Activated CD8-positive, alpha-beta memory T cell treated with anti-CD3 and anti-CD28 coated beads for 4 hours (primary cell): ENCODE measurements around the gene ABCA9.

Experiments
- DNase-seq, 2 donors: peaks; one replicate each; pipeline ENCODE4 v3.0.0-alpha.2; 2020; ENCODE audit warnings: low read depth in 2 of 2

The ABCA9 gene

DNA sequence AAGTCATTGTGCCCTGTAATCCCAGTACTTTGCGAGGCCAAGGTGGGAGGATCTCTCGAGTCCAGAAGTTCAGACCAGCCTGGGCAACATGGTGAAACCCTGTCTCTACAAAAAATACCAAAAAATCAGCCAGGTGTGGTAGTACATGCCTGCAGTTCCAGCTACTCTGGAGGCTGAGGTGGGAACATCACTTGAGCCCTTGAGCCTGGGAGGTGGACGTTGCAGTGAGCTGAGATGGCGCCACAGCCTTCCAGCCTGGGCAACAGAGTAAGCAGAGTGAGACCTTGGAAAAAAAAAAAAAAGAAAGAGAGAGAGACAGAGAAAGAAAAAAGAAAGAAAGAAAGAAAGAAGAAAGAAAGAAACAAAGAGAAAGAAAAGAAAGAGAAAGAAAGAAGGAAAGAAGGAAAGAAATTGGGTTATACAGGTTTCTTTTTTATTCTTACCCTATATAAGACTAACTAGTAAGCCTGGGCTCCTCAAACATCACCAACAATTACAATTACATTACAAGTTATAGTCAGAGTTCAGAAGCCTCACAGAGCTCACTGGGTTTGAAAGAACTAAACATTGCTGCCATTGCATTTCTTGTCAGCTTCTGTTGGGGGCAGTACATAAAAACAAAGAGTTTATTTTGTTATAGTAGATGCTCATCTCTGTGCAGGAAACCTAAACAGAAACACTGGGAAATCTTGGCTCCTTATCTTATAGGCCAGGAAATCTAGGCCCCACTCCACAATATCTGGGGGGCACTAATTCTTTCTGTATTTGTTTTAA lies 6.7 kb upstream of the ABCA9 start:
- no peak for DNase-seq

DNA sequence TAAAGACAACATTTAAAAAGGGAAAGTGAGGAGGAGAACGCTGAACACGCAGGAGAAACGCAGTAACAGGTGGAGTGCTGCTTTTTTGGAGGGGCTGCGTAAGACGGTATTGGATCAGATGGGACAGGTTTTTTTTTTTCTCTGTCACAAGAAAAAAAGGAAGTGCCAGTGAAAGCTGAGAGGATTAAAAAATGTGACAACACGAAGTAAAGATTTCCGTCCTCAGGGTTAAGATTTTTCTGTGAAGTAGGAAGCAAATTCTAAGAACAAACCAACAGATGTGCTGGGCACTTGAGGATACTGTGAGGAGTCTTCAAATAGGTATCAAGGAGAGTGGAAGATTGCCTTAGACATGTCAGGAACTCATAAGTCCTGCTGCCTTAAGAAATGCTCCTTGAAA lies 5.8 kb upstream of the ABCA9 start:
- DNase-seq, result no peak

GRCh38 chr17:69065113-69065512 lies 4.4 kb upstream of the ABCA9 start:
- no peak for DNase-seq

GRCh38 chr17:69064476-69064875 lies 3.7 kb upstream of the ABCA9 start:
- DNase-seq, result no peak

GRCh38 chr17:69064001-69064400 lies 3.3 kb upstream of the ABCA9 start:
- no peak for DNase-seq

GRCh38 chr17:69062860-69063581 lies 2.3 kb upstream of the ABCA9 start:
- DNase-seq, result no peak

- no peak for DNase-seq
Measured at GRCh38 chr17:69061721-69062556, 1.2 kb upstream of the ABCA9 start.

DNA sequence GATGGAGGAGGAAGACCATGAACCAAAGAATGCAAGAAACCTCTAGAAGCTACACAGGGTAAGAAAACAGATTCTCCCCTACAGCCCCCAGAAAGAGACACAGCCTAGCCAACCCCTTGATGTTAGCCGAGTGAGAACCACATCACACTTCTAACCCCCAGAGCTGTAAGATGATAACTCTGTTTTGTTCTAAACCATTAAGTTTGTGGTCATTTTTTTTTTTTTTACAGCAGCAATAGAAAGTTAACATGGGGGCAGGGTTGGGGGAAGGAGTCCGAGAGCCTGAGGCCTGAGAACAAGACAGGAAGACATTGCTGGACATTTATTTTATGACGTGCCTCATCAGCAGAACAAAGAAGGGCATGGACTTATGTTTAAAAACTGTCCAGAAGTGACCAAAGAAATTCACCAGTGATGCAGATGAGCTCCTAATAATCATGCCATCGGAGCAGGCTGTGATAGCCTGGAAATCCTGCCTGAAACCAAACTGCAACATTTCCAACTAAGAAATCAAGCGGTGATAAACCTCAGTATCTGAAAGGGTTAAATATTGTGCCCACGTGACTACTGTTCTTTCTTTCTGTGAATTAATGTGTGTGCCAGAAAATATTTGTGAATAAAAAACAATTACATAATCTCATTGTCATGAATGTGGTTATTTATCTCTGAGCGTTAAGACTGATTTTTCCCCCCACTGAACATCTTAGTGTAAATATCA lies 1.1 kb downstream of the ABCA9 start:
- DNase-seq, result no peak

DNA sequence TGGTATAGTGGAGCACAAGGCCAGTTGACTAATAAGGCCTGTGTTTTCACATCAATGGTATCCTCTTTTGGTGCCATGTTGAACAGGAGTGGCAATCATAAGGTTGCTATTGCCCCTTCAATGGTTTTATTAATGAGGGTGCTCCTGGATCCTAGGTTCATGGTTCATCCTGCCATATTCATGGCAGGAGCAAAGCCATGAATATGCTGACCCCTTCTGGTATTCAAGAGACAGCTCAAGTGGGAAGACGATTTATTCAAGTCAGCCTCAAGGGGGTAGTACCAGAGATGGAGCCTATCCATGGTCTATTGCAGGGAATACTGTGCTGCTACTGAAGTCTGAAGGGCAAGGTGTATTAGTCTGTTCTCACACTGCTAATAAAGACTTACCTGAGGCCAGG lies 2.6 kb downstream of the ABCA9 start:
- no peak for DNase-seq

- DNase-seq, result no peak
Measured at GRCh38 chr17:69057280-69057679, 3.4 kb downstream of the ABCA9 start.

DNA sequence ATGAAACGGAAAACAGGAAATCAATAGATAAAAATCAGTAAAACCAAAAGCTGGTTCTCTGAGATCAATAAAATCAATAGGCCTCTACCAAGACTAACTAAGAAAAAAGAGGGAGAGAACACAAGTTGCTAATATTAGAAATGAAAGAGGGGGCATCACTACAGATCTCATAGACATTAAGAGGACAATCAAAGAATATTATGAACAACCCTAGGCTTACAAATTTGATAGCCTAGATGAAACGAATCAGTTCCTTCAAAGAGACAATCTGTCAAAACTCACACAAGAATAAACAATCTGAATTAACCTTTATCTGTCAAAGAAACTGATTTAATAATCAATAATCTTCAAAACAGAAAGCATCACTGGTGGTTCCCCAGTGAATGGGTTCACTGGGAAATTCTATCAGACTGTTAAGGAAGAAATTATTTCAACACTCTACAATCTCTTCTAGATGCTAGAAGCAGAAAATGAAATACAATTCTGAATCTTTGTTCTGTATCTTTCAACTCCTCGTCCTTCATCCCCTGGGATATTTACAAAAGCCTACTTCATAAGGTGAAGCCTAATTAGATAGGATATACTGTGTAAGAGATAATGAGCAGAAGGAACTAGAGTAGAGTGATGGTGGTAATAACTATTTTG lies 4.4 kb downstream of the ABCA9 start:
- DNase-seq, result no peak

DNA sequence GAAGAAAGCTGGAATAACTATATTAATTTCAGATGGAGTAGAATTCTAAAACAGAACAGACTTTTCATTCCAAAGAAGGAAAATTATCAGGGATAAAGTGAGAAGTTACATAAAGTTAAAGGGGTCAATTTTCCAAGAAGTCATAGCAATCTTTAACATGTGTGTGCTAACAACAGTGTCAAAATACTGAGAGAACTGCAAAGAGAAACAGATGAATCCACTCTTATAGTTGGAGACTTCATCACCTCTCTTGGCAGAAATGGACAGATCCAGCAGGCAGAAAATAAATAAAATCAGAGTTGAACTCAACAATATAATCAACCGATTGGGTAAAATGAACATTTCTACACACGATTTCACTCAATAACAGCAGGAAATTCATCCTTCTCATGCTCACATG lies 5.4 kb downstream of the ABCA9 start:
- DNase-seq, result no peak

DNA sequence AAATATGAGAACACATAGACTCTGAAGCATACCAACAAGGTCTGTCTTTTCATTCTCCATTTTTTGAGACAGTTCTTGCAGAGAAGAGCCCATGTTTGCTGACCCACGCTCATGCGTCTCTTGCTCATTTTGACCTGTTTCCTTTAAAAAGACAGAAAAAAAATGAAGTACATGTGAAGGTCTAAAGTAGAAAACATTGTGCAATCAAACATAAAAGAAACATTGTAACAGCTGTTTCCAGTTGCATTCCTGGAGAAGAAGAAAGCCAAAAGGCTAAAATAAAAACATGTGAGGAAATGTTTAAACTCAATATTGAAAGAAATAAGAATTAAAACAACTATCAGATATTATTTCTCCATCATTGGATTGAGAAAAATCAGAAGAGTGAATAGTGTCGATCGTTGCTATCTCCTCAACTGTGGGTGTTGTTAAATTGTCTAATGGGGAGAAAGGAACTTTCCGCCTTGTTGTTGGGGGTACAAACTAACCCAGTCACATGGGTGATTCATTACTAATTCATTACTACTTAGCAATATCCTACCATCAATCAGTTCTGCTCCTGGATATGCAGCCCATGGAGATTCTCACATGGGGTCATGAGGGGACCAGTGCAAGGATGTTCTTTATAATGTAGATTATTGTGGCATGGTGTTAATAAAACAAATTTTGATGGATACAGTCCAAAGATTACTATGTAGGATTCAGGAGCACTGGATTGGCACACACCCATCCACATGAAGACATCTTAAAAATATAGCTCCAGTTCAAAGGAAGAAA lies 9.5 kb downstream of the ABCA9 start:
- no peak for DNase-seq

GRCh38 chr17:69048634-69049033 lies 12.1 kb downstream of the ABCA9 start:
- DNase-seq, result no peak

- no peak for DNase-seq
Measured at GRCh38 chr17:69047368-69048263, 13.1 kb downstream of the ABCA9 start.

GRCh38 chr17:69046121-69046807 lies 14.5 kb downstream of the ABCA9 start:
- no peak for DNase-seq

DNA sequence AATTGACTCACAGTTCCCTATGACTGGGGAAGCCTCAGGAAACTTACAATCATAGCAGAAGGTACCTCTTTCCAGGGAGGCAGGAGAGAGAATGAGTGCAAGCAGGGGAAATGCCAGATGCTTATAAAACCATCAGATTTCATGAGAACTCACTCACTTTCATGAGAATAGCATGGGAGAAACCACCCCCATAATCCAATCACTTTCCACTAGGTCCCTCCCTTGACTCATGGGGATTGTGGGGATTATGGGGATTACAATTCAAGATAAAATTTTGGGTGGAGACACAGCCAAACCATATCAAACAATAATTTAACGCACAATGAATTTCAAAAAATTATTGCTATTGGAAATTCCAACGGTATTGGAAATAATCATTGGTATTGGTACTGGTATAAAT lies 15.1 kb downstream of the ABCA9 start:
- no peak for DNase-seq

GRCh38 chr17:69044371-69044770 lies 16.4 kb downstream of the ABCA9 start:
- DNase-seq, result no peak
